GM18870 (cell line): ENCODE measurements around the gene BAZ2B.
A peak's percentile ranks its signal among the peaks of the same experiment; 100 is the strongest.
"Not testable (repeated sequence)": the region's sequence is repeated elsewhere in the genome, so short reads cannot be mapped to it uniquely, and the experiment has no call there.

Source experiments
- ATAC-seq: cut with Tn5 transposase; IDR thresholded peaks from one replicate; pipeline ENCODE4 v1.9.1; 2021; ENCODE audit warnings: moderate library complexity; ENCODE audit not compliant: unreplicated experiment

BAZ2B gene

DNA sequence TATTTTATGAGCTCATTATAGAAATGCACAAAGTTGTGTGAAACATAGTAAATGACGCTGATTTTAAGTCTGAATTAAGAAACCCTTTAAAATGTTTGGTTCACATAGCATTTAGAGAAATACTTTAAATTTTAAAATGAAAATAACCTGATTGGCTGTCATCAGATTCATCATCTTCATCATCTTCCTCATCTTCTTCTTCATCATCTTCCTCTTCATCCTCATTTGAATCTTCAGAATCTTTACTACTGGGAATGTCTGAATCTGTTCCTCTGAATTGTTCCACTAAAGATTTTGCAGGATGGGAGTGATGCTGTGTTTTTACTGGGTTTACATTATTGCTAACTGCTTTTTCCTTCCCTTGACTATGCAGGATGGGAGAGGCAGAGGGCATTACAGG is 183.7 kb downstream of the BAZ2B start:
- no peak for ATAC-seq

DNA sequence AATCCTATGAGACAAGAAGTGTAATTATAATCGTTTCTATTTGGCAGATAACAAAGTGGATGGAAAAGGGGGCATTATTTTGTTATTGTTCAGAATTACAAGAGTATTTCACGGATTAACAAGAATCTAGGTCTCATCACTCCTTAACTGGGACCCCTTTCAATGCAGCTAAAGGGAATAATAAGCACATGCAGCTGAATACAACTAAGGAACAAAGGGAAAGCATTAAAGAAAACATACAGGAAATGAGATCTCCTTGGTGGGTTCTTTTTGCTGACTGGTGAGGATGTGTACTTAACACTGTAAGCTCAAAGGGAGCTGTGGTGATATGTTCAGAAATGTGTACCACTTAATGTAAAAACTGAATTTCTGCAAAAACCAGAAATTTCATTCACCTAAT is 189.3 kb downstream of the BAZ2B start:
- ATAC-seq = no peak

DNA sequence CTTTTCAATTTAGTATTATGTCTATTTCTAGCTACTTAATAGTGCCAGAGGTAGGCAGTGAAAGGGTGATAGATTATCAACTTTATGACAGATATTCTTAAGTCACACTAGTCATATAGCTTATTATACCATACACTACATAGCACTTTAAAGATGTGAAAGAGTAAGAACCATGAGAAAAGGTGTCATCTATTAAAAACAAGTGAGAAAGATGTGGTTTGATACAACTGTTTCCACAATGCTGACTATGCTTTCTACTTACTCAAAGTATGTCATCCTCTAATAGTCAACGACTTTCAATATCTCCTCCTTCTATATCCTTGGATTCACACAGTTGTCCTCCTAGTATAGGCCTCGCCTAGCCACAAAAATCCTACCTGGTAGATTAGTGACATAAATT is 196.9 kb downstream of the BAZ2B start:
- ATAC-seq = no peak

DNA sequence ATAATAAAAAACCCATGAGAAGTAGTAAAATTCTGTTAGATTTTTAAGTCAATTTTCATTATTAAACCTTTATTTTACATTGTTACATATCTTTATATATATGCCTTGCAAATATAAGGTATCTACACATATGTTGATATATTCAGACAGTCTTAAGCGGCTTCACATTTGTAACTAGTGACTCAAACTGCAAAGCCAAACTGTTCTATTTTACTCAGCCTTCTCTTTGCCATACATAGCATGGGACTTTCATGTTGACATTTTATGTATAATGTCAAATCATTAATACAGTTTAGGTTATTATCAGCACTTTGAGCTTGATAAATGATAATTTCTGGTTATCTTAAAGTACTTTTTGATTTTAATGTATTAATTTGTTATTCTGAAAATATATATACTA is 204.9 kb downstream of the BAZ2B start:
- ATAC-seq = no peak

DNA sequence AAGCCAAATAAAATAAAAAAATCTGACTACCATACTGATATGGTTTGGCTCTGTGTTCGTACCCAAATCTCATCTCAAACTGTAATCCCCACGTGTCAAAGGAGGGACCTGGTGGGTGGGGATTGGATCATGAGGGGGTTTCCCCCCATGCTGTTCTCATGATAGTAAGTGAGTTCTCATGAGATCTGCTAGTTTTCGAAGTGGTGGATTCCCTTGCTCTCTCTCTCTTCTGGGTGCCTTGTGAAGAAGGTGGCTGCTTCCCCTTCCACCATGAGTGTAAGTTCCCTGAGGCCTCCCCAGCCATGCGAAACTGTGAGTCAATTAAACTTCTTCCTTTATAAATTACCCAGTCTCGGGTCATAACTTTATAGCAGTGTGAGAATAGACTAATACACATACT is 206.1 kb downstream of the BAZ2B start:
- no peak for ATAC-seq

DNA sequence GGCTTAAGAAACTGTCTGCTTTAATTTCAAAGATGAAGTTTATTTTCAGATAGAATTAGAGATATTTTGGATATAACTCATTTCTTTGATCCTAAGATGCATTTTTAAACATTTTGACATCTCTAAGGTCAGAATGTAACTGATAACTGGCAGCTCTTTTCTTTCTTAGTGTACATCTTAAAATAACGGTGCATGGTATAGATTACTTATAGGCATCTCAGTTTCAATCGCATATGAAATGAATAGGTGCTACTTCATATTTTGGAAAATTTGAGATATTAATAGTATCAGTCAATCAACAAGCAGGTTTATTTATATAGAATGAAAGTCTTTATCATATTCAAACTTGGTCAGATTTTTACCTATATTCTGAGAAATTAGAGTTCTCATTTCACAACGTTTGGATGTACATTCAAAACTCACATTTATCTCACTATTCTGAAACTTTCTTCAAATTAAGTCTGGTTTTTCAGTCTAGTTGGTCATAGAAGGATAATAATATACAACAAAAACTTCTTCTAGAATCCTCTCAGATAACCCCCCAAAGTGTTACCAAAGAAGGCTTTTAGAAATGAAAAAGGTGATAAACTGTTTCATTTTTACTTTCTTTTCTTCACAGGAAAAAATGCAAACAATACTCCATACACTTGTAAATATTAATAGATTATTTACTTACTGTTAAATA is 207.1 kb downstream of the BAZ2B start:
- ATAC-seq = no peak

DNA sequence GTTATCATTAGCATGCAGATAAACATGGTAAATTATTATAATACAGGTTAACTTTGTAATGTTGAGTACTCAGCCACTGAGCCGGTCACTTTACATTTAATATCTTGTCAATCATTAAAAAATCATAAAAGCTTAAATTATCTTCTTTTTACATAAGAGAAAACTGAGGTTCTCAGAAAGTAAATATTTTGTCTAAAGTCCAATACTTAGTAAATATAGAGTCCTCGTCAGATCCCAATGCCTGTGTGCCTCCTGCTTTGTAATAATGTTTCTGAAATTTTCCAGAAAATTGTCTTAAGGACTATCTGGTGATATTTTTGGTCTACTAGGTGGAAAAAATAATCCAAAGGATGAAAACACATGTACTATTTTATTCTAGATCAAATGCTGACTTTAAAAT is 213.6 kb downstream of the BAZ2B start:
- no peak for ATAC-seq

DNA sequence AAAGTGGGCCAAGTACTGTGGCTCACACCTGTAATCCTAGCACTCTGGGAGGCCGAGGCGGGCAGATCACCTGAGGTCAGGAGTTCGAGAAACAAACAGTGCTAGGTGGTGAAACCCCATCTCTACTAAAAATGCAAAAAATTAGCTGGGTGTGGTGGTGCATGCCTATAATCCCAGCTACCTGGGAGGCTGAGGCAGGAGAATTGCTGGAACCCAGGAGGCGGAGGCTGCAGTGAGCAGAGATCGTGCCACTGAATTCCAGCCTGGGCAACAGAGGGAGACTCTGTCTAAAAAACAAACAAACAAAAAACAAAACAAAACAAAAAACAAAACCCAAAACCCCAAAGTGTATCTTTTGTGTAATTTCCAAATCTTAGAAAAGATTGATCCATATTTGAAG is 214.2 kb downstream of the BAZ2B start:
- not testable (repeated sequence) for ATAC-seq

DNA sequence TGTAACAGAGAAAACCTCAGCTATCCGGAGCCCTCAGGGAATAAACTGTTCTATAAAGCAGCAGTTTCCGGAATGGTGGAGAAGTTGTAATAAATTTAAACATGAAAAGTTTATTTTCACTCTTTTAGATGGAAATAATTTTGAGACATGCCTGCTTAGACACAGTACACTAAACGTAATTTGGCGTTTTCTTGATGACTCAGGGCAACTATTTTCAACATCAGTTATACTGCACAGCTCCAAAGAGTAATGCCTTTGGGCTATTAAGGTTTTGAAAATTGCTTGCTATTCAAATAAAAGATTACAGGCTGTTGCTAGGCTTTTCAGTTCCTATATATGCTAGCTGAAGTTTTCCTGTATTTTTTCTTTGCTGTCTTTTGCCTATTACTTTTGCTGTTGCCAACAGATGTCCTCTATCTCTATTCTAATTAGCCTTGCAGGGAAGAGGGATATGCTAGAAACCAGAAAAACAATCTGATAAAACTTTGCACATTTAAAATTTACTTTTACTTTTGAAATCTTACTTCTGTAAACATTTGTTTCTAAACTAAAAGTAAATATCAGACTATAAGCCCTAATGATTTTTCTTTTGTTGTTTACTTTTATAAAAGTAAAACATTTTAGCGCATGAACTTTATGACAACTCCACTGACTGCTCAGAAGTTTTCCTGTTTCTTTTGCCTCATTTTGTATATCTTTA is 216.5 kb downstream of the BAZ2B start:
- no peak for ATAC-seq

DNA sequence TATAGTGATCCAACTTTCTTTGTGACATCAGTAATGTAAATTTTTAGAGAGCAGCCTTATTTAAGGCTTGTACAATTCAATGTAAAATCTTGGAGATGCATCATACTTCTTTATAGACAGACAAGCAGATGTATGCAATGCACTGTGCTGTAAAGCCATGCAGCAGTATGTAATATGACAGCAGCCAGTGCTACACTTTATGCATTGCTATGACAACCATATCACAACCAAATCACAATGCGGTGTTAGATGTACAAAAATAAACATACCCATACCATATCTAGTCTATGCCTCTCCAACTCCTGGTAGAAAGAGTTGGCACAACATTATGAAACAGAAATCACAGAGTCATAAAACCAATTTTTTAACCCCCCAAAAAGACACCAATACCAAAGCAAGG is 219.5 kb downstream of the BAZ2B start:
- no peak for ATAC-seq

DNA sequence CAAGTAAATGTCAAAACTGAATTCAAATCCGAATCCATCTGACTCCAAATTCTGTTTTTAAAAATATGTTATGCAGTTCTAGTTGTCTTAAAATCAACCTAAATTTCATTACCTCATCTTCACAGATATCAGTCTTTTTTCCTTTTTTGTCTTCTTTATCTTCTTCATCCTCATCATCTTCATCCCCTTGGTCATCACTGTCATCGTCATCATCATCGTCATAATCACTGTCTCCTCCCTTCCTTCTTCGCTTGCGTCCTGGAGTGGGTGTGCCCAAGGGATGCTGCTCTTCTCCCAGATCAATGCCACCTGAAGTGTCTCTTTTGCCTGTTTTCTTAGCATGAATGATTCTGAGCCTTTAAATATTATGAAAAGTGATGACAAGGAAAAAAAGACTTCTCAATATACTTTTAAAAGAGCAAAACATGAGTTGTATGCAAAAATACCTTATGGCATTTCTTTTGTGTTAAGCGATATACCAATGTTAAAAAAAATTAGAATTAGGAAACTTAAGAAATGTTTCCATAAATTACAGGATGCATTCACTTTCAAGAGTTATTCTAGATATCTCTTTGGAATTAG is 233.8 kb downstream of the BAZ2B start:
- no peak for ATAC-seq

DNA sequence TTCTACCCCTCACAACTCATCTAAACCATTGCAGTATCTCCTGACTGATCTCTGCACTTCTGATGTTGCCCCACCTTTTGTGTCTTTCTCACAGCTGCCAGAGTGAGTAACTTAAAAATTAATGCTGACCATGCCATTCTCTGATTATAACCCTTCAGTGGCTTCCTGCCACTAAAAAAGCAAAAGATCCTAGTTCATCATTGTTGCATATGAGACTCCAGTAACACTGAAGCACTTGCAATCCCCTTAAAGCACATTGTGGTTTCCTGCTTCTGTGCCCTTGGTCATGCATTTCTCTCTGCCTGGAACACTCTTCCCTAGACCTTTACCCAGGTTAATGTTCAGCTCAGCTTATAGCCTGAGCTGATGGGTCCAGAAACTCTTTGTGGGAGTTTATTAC is 234.8 kb downstream of the BAZ2B start:
- peak; percentile 85 for ATAC-seq

DNA sequence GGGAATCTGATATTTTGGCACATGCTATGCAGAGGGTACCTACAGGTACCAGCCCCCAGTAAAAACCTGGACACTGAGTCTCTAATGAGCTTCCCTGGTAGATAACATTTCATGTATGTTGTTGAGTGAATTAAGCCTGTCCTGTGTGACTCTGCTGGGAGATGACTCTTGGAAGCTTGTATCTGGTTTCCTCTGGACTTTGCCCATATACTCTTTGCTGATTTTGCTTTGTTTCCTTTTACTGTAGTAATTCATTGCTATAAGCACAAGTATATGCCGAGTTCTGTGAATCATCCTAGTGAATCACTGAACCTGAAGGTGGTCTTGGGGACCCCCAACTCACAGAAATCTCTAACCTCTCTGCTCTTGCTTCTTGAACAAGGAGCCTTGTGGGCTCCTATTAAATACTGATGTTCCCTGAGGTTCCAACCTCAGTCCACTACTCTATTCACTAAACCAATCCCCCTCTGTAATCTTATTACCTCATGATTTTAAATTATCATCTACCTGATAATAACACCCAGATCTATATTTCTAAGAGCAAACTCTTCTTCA is 235.6 kb downstream of the BAZ2B start:
- no peak for ATAC-seq

DNA sequence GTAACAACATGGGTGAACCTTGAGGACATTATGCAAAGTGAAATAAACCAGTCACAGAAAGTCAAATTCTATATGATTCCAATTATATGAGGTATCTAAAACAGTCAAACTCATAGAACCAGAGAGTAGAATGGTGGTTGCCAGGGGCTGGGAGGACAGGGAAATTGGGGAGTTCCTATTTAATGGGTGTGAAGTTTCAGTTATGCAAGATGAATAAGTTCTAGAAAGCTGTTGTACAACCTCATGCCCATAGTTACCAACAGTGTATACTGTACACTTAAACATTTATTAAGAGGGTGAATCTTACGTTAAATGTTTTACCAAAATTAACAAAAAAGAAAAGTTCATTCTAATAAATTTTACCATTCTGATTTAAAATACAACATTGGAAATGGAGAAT is 237.2 kb downstream of the BAZ2B start:
- ATAC-seq = no peak

DNA sequence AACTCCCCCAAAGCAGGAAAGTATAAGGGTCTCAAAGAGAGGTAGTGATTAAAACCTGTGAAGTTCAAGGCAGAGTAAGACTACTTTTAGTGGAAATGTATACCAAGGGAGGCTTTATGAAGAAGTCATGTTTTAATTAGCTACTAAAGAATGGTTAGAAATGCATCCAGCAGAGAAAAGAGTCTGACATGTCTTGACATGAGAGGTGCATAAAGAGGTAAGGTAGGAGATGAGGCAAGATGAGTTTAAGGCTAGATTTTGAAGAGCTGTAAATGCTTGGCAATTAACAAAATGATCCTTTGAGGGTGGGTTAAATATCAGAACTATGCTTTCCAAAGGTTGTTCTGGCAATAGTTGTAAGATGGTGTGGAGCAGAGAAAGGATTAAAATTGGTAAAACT is 241.1 kb downstream of the BAZ2B start:
- ATAC-seq = no peak

DNA sequence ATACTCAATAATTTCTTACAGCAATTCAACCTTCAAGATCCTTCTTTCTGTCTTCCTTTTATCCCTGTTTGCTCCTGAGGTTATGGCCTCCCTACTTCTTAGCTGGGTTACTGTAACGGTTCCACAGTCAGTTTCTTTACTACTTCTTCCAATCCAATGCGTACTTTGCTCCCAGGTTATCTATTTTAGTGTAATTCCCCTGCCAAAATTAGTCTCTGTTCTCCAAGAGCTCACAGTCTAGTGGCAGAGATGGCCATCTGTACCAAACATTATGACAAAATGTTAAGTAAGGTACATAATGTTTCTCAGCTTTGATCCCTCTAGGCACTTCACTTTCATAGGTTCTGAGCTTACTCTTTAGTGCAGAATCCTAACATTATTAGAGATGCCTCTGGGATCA is 244.8 kb downstream of the BAZ2B start:
- ATAC-seq = no peak

DNA sequence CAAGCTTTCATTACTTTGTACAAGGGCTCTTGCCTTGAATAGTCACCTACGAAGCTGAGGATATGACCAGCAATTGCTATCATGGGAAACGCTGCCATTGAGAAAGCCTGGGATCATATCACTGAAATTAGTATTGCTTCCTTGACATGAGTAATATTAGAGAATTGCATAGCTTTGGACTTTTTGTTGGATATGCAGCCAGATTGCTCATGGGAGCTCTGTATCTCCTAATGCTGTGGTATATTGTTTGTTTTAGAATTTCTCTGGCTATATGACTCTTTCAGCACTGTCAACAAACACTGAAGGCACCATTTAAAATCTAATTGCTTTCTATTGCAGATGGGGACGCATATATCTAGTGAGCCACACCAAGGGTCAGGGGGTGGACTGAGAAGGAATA is 249.8 kb downstream of the BAZ2B start:
- ATAC-seq = no peak

DNA sequence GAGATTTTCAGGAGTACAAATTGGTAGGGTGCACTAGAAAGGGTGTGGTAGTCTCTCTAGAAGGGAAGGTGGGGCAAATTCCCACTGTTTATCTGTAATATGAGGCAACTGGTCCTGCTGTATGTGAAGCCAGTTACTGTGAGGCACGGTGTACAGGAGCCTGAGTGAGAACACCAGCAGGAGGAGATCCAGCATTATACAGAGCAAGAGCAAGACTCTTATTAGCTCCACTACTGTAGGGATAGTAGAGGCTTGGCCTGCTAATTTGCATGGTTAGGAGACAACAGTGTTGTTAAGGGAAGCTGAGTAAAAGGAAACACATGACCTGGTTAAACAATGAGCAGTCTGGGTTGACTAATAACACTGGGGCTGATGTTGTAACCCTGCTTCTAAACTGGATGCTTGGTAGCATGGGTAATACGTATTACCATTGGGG is 253.5 kb downstream of the BAZ2B start:
- ATAC-seq = no peak

DNA sequence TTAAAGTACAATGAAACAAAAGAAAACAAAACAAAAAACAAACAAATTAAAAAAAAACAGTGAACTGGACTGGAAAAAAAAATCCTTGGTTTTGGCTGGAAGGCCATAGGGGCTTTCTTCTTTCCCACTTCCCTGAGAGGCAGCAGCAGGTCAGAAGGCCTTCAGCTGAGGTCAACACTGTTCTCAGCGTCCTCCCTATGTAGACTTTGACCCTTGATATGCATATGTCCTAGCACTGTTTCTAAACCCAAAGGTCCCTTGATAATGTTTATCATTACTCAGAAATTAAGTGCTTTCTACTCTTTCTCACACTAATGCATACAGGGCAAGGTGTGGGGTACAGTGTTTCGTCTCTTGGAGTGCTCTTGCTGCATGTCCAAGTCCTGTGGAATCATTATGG is 254.3 kb downstream of the BAZ2B start:
- ATAC-seq = no peak

DNA sequence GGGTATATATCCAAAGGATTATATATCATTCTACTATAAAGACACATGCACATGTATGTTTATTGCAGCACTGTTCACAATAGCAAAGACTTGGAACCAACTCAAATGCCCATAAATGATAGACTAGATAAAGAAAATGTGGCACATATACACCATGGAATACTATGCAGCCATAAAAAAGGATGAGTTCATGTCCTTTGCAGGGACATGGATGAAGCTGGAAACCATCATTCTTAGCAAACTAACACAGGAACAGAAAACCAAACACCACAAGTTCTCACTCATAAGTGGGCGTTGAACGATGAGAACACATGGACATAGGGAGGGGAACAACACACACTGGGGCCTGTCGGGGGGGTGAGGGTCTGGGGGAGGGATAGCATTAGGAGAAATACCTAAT is 254.7 kb downstream of the BAZ2B start:
- ATAC-seq = not testable (repeated sequence)

DNA sequence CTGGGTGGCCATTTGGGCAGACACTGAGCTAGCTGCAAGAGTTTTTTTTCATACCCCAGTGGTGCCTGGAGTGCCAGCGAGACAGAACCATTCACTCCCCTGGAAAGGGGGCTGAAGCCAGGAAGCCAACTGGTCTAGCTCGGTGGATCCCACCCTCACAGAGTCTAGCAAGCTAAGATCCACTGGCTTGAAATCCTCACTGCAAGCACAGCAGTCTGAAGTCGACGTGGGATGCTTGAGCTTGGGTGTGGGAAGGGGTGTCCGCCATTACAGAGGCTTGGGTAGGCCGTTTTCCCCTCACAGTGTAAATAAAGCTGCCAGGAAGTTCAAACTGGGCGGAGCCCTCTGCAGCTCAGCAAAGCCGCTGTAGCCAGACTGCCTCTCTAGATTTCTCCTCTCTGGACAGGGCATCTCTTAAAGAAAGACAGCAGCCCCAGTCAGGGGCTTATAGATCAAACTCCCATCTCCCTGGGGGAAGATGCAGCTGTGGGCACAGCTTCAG is 260.2 kb downstream of the BAZ2B start:
- ATAC-seq = no peak

DNA sequence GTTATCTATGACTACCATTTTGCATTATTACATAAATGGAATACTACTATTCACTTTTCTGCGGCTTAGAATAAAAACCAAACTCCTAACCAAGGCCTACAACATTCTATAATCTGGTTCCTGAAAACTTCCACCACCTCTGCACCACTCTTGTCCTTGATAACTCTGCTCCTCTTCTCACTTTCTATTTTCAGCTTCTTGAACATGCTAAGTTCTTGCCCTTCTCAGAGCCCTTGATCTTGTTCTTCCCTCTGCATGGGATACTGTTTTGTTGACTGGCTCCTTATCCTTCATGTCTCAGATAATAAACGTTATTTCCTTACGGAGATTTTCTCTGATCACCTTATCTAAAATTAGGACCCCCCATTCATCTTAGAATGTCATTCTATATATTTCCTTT is 264.4 kb downstream of the BAZ2B start:
- ATAC-seq = no peak
